Ramos (cell line): Measurements from ENCODE around the gene OXA1L.
"Not testable (repeated sequence)": the region's sequence is repeated elsewhere in the genome, so short reads cannot be mapped to it uniquely, and the experiment has no call there.

ENCODE experiments used
- in situ Hi-C: fragments of 300-500 bp; cut with MboI; formaldehyde crosslinking; loops from one replicate; pipeline ENCODE4 v1.14.3; 2022; ENCODE audit warnings: low sequenced_read_pairs; ENCODE audit not compliant: unreplicated experiment

Gene OXA1L

DNA sequence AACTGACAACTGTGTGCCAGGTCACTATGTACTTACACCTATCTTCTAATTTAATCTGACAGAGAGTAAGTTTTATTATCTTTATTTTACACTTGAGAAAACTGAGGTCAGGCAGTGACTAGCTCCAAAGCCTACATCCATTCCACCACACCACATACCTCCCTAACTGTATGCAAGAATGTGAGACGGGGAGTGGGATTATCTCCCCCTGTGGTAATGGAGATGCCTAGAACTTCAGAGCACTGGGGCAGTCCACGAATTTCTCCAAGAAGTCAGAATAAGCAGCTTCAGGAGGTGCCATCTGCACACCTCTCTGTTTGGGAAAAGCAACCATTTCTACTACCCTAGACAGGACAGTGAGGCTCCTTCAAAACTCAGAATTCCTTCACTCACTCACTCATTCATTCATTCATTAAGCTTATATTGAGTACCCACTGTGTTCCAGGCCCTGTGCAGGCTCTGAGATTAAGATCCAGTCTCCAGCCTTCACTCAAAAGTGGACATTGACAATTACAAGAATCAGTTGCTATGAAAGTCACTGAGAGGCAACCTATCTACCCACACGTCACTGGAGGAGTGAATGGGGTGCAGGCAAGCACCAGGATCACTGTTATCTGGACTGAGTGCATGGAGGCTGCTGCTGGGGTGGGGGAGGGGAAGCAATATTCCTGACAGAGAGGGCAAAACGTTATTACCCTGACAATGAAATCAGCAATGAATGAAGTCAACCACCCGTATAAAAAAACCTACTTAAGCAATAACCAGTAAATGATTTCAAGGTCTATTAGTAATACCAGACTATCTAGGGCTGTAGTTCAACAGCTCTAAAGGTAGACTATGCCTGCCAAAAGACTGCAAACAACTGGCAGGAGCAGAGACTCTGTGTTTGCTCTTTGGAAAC, 30.8 kb downstream of the OXA1L start:
- in situ Hi-C loops, result no loop called here

DNA sequence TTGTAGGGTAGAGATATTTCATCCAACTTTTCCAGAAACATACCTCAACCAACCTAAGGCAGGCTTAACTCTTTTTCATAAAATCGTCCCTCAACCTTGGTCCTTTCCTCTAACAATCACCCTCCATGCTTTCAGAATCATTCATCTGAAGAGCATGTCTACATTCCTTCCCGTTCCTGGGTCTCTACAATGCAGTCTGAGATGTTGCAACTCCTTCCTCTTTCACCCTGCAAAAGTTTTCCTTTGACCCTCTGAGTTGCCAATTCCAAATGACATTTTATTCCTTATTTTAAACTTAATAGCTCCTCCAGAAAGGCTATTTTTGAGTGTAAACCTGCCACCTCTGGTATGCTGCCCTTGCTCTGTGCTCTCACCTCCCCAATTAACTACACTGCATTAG, 32.0 kb downstream of the OXA1L start:
- in situ Hi-C loops, result no loop called here

DNA sequence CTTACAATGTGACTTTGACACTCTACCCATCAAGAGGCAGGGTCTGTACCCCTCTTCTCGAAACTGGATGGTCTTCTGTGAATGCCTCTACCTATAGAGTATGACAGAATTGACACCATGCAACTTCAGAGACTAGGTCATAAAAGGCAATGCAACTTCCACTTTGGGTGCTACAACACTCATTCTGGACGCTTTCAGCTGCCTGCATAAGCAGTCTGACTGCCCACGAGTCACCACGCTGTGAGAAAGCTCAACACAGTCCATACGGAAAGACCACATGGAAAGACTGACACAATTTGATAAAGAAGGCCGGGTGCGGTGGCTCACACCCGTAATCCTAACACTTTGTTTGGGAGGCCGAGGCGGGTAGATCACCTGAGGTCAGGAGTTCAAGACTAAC, 33.9 kb downstream of the OXA1L start:
- in situ Hi-C loops, result no loop called here

DNA sequence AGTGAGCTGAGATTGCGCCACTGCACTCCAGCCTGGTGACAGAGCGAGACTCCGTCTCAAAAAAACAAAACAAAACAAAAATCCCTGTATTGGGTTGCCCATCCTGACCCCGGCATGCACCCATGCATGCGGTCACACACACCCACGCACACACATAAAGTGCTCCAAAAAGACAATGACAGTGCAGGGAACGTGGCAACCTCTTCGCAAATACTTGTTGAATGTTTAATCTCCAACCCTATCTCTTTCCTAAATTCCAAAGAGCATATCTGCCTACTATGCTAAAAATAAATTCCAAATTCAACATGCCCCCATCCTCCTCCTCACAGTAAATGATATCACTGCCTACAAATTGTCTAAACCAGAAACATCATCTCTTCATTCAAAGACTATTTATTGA, 35.2 kb downstream of the OXA1L start:
- in situ Hi-C loops, result no loop called here

DNA sequence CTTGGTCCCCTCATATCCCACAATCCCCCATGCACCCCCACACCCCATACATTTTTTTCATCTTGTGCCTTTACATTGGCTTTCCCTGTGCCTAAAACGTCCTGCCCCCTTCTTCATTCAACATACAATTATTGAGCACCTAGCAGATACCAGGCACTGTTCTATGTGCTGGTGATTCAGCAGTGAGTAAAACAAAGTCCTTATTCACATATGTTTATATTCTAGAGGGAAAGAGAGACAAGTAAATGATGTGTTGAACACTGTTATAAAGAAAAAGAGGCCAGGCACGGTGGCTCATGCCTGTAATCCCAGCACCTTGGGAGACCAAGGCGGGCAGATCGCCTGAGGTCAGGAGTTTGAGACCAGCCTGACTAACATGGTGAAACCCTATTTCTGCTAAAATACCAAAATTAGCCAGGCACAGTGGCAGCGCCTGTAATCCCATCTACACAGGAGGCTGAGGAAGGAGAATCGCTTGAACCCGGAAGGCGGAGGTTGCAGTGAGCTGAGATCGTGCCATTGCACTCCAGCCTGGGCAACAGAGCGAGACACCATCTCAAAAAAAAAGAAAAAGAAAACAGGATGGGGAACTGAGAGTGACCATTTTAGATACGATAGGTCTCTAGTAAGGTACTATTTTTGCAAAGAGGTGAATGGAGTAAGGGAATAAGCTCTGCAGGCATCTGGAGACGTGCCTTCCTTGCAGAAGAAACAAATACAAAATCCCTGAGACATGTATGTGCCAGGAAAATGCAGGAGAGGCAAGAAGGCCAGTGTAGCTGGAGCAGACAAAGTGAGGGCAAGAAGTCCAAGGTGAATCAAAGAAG, 36.6 kb downstream of the OXA1L start:
- in situ Hi-C loops, result no loop called here

DNA sequence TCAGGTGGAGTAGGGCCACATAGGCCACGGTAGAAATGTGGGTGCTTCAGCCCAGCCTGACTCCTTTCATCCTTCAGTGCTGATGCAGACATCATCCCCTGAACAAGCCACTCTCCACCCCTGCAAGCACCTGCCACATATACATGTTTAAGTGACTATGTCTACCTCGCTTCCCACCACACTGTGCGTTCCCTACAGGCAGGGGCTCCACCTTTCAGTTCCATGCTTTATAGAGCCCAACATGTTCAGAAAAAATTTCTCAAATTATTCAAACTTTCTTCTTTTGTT, 37.1 kb downstream of the OXA1L start:
- in situ Hi-C loops, result no loop called here

DNA sequence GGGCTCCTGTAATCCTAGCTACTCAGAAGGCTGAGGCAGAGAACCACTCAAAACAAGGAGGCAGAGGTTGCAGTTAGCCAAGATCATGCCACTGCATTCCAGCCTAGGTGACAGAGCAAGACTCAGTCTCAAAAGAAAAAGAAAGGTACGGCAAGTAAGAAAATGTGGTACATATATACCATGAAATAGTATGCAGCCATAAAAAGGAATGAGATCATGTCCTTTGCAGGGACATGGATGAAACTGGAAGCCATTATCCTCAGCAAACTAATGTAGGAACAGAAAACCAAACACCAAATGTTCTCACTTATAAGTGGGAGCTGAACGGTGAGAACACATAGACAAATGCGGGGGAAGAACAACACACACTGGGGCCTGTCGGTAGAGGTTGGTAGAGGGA, 38.7 kb downstream of the OXA1L start:
- in situ Hi-C loops, result not testable (repeated sequence)

DNA sequence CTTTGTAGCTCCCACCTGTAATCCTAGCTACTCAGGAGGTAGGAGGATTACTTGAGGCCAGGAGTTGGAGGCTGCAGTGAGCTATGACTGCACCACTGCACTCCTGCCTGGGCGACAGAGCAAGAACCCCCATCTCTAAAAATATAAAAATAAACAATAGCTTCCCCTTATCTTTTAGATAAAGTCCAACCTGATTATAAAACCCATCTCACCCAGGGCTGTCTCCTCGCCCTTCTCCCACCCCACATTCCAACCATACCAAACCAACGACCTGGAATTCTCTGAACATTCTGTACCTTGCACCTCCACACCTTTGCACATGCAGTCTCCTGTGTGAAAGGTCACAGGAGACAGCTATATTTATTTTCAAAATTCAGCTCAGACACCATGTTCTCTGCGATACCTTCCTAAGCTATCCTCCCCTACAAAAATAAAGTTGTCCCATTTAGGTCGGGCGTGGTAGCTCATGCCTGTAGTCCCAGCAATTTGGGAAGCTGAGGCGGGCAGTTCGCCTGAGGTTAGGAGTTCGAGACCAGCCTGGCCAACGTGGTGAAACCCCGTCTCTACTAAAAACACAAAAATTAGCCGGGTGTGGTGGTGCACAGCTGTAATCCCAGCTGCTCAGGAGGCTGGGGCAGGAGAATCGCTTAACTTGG, 41.1 kb downstream of the OXA1L start:
- in situ Hi-C loops, result no loop called here

DNA sequence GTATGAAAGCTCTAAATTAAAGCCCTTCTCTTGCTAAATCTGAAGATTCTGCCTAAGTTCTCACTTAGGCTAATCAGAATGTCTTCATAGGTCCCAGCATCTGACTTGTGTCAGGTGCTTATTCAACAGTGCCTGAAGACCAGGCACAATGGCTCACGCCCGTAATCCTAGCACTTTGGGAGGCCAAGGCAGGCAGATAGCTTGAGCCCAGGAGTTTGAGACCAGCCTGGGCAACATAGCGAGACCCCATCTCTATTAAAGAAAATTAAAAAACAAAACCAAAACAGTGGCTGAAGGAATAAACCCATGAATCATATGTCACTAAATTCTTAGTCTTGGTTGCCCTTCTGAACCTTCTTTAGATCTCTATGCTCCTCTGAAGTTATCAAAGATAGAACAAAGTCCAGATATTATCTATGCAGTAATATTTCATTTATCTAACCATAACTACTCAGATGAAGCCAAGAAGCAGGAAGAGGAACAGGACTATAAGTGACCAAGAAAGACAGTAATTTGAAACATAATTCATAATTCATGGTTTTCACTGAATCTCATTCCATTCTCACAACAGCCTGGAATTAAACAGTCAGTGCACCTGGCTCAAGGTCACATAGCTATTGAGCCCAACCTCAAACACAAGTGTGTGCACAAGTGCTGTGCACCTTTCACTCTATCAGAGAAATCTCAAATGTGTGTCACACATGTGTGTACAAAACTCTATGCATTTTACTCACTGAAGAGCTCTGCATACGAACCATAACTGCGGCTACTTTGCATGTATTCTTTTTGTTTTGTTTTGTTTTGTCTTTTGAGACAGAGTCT, 42.1 kb downstream of the OXA1L start:
- in situ Hi-C loops, result no loop called here

DNA sequence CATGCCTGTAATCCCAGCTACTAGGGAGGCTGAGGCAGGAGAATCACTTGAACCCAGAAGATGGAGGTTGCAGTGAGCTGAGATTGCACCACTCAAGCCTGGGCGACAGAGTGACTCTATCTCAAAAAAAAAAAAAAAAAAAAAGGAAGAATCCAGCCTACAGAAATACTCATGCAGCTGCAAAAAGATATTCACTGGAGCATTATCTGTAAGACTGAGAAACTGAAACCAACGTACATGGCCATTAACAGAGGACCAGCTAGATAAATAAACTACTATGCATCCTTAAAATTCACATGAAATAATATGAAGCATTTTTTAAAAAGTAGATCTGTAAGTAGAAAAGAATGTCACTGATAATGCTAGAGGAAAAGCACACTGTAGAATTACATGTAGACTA, 45.2 kb downstream of the OXA1L start:
- in situ Hi-C loops, result no loop called here

DNA sequence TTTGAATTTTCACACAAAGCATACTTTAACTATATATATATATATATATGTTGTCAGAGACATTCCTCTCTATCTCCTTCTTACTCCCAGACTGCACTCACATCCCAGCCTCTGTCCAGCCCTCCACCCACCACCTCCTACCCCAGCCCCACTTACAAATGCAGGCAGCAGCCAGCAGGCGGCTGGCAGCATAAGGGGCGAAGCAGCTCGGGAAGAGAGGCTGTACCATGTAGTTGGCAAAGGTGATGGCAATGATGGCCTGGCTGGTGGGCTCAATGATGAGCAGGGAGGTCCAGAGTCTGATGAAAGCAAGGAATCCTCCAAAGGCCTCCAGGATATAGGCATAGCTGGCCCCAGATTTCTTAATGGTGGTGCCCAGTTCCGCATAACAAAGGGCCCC, 46.3 kb downstream of the OXA1L start:
- in situ Hi-C loops, result no loop called here

DNA sequence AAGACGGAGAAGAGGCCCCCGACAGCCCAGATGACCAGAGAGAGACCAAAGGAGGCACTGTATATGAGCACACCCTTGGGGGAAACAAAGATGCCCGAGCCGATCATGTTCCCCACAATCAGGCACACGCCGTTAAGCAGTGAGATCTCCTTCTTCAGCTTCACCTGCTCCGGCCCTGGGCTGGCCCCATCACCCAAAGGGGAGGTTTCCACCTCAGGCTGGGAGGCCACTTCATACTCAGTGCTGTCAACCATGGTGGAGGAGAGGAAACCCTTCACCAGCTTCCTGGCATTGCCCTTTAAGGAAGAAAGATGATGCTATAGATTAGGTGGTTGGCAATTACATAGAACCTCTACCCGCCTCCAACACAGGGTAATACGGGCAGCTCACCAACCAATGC, 46.7 kb downstream of the OXA1L start:
- in situ Hi-C loops, result no loop called here

DNA sequence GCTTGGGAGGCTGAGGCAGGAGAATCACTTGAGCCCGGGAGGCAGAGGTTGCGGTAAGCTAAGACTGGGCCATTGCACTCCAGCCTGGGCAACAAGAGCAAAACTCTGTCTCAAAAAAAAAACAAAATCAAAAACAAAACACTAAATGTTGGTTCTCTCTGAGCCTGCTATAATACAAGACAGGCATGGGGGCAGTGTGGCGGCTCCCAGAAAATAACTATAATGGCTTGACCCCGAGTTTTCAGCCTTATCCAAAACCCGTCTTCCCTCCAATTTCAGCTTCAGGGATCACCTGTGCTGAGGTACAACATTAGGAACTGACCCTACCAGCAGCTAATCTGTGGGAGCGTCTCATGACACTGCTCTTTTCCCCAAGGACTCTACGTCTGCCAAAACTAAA, 47.9 kb downstream of the OXA1L start:
- in situ Hi-C loops, result no loop called here

DNA sequence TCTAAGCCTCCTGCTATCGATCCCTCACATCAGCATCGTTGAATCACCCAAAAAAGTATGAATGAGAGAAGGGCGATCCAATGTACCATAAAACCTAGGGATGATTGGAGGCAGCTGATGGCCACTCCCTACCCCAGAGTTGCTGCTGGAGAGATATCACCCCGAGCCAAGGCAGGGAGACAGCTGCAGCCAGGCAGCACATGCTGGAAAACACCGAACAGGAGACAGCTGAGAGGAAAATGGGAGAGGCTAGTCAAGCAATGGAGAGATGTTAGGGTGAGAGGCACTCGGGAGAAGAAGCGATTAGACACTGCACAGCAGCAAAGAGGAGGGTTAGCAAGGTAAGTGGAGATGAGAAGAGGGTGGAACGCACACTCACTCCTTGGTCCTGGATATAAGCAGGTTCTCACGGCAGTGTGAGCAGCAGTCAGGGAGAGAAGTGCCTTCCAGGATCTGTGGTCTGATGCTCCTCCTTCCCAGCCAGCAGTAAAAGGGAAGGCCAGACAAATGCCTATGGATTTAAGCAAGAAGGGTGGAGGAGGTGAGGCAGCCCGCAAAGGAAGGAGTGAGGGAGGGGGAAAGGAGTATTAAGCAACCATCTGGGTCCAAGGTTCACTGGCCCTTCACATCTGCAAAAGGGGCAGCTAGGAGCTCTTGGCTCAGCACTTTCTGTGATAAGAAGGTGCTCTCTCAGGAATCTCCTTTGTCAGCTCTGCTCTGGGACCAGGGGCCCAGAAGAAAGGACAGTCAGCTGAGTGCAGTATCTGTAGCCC, 48.6 kb downstream of the OXA1L start, which contains the start of gene SLC7A7:
TSS of gene SLC7A7 (minus strand) at position 495 of the 773 bp plus-strand sequence. CDS start 2,037 bp downstream, outside the sequence.
- in situ Hi-C loops, result no loop called here

DNA sequence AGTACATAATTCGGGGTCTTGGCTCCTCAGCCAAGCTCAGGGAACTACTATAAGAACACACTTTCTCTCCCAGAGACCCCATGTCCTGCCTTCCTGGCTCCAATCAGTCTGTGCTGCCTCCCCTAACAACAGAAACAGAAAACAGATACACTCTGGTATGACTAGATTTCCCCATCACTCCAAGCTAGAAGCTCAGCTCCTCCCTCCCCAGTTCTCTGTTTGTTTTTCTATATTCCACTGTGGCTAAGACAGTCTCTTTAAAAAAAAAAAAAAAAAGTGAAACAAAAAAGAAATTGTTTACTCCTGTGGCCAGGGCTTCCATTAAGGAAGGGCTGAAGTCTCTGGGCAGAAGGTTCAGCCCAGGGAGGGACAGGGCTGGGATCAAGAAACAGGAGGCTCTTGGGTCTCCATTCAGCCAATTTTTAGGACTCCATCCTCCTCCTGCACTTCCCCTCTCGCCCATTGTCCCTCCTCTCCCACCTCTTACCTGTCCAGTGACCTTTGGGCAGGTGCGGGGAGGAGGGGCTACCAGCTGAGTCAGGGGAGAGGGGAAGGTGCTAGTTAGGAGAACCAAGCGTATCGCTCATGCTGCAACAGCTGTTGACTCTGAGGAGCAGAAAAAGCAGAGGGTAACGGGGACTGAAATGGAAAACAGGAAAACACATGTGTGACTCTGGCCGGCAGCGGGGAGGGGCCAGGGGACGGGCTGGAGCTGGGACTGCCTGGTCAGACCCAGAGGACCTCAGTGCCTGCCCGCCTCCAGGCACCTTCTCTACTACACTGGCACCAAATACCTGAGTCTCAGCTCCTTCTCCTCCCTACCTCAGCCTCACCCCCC, 52.9 kb downstream of the OXA1L start:
- in situ Hi-C loops, result no loop called here

DNA sequence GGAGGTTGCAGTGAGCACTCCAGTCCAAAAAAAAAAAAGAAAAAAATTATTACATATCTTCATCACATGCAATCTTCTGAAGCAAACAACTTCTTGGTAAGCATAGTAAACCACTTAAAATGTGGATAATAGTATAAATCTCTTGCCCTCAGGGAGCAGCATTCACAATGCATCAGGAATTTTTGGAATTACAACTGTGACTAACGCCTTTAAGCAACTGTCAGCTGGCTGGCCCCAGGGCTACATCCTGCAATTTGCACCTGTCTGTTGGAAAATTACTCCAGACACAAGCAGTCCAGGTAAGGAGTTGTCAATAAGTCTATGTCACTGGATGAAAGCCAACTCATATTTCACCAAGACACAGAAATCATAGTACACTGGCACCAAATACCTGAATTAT, 54.2 kb downstream of the OXA1L start:
- in situ Hi-C loops, result no loop called here

DNA sequence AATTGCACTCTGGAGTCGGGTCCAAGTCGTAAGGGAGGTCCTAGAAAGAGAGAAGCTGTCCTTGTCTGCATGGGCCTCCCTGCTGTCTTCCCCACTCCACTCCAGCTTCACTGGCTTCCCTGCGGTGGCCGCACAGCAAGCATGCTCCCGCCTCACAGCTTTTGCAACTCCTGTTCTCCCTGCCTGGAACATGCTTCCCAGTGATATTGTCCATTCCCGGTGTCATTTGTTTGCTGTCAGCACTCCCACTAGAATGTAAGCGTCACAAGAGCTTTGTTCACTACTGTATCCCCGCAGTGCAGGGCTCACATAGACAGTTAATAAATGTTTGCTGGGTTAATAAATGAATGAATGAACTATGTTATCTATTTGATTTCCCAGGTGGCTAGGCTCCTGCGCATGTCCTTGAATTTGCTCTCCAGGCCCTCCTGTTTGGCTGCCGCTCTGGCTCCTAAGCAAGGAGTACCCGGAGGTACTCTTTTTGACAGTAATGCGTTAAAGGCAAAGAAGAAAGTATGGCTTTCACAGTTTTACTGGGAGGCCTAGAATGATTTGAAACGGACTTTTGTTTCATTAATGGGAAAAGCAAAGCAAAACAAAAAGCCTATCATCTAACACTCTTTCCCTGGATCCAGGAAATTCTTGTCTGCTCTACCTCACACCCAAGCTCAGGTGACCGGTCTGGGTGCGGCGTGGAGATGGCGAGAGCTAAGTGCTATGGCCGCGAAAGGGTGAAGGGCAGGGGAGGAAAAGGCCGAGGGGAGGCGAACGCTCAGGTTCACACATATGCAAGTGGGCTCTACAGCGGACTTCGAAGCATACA, 54.9 kb downstream of the OXA1L start:
- in situ Hi-C loops, result no loop called here
